ENCODE measurements around the gene TLR7. TPM values are rescaled to one million over a fixed set of nuclear protein-coding genes. Genes with fewer than 3 reads are reported as not detected.

The TLR7 gene
- total RNA-seq, 1 experiment from 2014 or later, result not detected

DNA sequence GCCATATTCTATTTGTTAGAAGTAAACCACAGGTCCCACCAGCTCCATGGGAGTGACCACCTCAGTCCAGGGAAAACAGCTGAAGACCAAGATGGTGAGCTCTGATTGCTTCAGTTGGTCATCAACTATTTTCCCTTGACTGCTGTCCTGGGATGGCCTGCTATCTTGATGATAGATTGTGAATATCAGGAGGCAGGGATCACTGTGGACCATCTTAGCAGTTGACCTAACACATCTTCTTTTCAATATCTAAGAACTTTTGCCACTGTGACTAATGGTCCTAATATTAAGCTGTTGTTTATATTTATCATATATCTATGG is 55.7 kb downstream of the TLR7 start:
- H2BK120ac ChIP-seq (ENCODE audit: low read depth, low read length, poor library complexity, severe bottlenecking), result no peak overlapping the region
- no peaks in the 10 kb centered on the region for H3K79me2 ChIP-seq (ENCODE audit: insufficient read depth, low read length)
- no peak overlapping the region for H3K27ac ChIP-seq (ENCODE audit: insufficient read length, low read depth, low read length)
- no peaks in the 10 kb centered on the region for H4K20me1 ChIP-seq (ENCODE audit: control insufficient read depth, insufficient read depth, insufficient read length)
- TF ChIP-seq, protein P1, sequence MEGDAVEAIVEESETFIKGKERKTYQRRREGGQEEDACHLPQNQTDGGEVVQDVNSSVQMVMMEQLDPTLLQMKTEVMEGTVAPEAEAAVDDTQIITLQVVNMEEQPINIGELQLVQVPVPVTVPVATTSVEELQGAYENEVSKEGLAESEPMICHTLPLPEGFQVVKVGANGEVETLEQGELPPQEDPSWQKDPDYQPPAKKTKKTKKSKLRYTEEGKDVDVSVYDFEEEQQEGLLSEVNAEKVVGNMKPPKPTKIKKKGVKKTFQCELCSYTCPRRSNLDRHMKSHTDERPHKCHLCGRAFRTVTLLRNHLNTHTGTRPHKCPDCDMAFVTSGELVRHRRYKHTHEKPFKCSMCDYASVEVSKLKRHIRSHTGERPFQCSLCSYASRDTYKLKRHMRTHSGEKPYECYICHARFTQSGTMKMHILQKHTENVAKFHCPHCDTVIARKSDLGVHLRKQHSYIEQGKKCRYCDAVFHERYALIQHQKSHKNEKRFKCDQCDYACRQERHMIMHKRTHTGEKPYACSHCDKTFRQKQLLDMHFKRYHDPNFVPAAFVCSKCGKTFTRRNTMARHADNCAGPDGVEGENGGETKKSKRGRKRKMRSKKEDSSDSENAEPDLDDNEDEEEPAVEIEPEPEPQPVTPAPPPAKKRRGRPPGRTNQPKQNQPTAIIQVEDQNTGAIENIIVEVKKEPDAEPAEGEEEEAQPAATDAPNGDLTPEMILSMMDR (conservative IDR thresholded peaks at IDR 0.05), result no peak
- H2BK20ac ChIP-seq (ENCODE audit: low read depth, low read length, poor library complexity, severe bottlenecking), result no peak overlapping the region
- Mint-ChIP-seq H3K4me3 (no peak overlapping the region), H3K27me3 (ENCODE audit: low read depth) (peaks cover 3% of the 10 kb centered on the region; the same call in 1 of the 2 replicates), H3K36me3 (ENCODE audit: insufficient read depth in 1 of 3, low read depth in 3 of 3) (peaks cover 1 to 4% (median 2%) of the 10 kb centered on the region in 3 experiments; a peak in 5 of 7 replicates), H3K27ac (no peak overlapping the region), H3K4me1 (no peaks in the 10 kb centered on the region), H3K9me3 (peaks cover 59 to 62% of the 10 kb centered on the region in 2 experiments)
- H3K27me3 ChIP-seq (ENCODE audit: insufficient read depth, low read length), result no peaks in the 10 kb centered on the region
- no peak overlapping the region for H3K9ac ChIP-seq (ENCODE audit: extremely low read depth, insufficient read length, low read length)
- H3K4me2 ChIP-seq (ENCODE audit: insufficient read depth, insufficient read length, low read length), result no peak overlapping the region
- no peak overlapping the region for H3K4ac ChIP-seq (ENCODE audit: low read depth, low read length)
- no peak overlapping the region for H4K91ac ChIP-seq (ENCODE audit: insufficient read length, low read depth, low read length)
- no peaks in the 10 kb centered on the region for H3K4me1 ChIP-seq (ENCODE audit: insufficient read depth, low read length)
- no peak overlapping the region for H2AK5ac ChIP-seq (ENCODE audit: insufficient read length, low read length)
- no peak overlapping the region for H2BK5ac ChIP-seq (ENCODE audit: insufficient read length, low read length)
- no peak overlapping the region for H4K5ac ChIP-seq (ENCODE audit: insufficient read length, low read depth, low read length)
- no peak overlapping the region for H3K18ac ChIP-seq (ENCODE audit: insufficient read length, low read depth, low read length)
- no peak for DNase-seq
- no peaks in the 10 kb centered on the region for H3K23me2 ChIP-seq (ENCODE audit: insufficient read length, low read depth, low read length, poor library complexity, severe bottlenecking)
- no peak overlapping the region for H3K14ac ChIP-seq (ENCODE audit: insufficient read depth, low read length)
- H2BK12ac ChIP-seq (ENCODE audit: insufficient read length, low read depth, low read length), result no peak overlapping the region
- no peak overlapping the region for H2BK15ac ChIP-seq (ENCODE audit: low read depth, low read length)
- no peak overlapping the region for H3K56ac ChIP-seq (ENCODE audit: insufficient read length, low read depth, low read length)
- H3K23ac ChIP-seq (ENCODE audit: insufficient read length, low read depth, low read length), result no peak overlapping the region
- H3T11ph ChIP-seq (ENCODE audit: low read length), result no peak overlapping the region
- H2AFZ ChIP-seq (ENCODE audit: low read length), result no peak overlapping the region
- no peaks in the 10 kb centered on the region for H3K79me1 ChIP-seq (ENCODE audit: insufficient read depth, low read depth, low read length, poor library complexity, severe bottlenecking)
- no peaks in the 10 kb centered on the region for H3K9me3 ChIP-seq (ENCODE audit: control insufficient read depth, low read depth, low read length)
- no peak overlapping the region for H4K8ac ChIP-seq (replicated peaks; ENCODE audit: insufficient read length, low read depth, low read length)
